ENCODE results near the gene MDM2.

The MDM2 gene

DNA sequence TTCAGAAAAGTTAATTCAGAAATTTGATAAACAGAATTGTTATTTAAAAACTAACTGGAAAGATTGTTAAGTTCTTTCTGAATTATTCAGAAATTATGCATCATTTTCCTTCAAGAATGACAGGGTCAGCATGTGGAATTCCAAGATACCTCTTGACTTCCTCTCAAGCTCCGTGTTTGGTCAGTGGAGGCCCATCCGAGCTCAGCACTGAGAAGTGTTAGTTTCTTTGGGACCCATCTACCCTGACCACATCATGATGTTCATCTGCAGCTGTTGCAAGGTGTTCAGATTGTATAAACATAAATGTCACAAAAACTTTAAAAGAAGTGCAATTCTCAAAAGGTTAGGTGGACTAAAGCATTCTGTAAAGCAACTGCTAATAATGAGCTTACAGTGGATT is 33.7 kb downstream of the MDM2 start:
- ATAC-seq, result no peak
- no peak overlapping the region for H3K4me3 Mint-ChIP-seq
- H3K4me1 Mint-ChIP-seq, result no peaks in the 10 kb centered on the region
- H3K36me3 Mint-ChIP-seq, result peaks cover 85% of the 10 kb centered on the region
- DNase-seq (ENCODE audit: low spot score in 2 of 2), result no peak
- no peaks in the 10 kb centered on the region for H3K9me3 Mint-ChIP-seq
- no peak overlapping the region for H3K27ac Mint-ChIP-seq

- H3K4me1 Mint-ChIP-seq, result no peaks in the 10 kb centered on the region
- DNase-seq (ENCODE audit: low spot score in 2 of 2) (no peak), ATAC-seq (no peak)
- H3K4me3 Mint-ChIP-seq, result no peak overlapping the region
- no peak overlapping the region for H3K27ac Mint-ChIP-seq
- no peaks in the 10 kb centered on the region for H3K9me3 Mint-ChIP-seq
- H3K36me3 Mint-ChIP-seq, result peaks cover 81% of the 10 kb centered on the region
These were observed 34.1 kb downstream of the MDM2 start for GRCh38 chr12:68842123-68842522.

- H3K4me3 Mint-ChIP-seq, result no peak overlapping the region
- H3K27ac Mint-ChIP-seq, result no peak overlapping the region
- DNase-seq (ENCODE audit: low spot score in 2 of 2), result no peak
- no peaks in the 10 kb centered on the region for H3K9me3 Mint-ChIP-seq
- ATAC-seq, result no peak
- no peaks in the 10 kb centered on the region for H3K4me1 Mint-ChIP-seq
- H3K36me3 Mint-ChIP-seq, result peaks cover 76% of the 10 kb centered on the region
These were observed 35.0 kb downstream of the MDM2 start for GRCh38 chr12:68842784-68843567.

DNA sequence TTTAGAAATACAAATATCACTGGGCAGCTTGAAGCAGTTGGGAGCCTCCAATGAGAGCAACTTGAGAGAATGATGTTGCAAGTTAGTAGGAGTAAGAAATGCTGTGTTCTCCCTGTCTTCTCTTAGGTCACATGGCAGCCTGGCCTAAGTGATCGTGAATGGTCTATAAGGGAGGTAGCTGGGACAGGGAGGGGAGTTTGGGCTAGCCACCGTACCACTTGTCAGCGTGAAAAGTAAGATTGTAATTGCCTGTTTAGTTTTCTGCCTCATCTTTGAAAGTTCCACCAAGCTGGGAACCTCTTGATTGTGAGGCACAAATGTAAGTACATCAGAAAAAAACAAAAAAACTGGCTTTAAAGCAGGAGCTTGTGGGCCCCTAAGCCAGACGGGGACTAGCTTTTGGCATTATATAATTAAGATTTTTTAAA is 36.4 kb downstream of the MDM2 start:
- Mint-ChIP-seq H3K4me1 (no peaks in the 10 kb centered on the region), H3K4me3 (no peak overlapping the region), H3K27ac (no peak overlapping the region), H3K9me3 (no peaks in the 10 kb centered on the region), H3K36me3 (peaks cover 67% of the 10 kb centered on the region)
- DNase-seq (ENCODE audit: low spot score in 2 of 2) (no peak), ATAC-seq (no peak)

- DNase-seq (ENCODE audit: low spot score in 2 of 2), result no peak
- H3K36me3 Mint-ChIP-seq, result peaks cover 60% of the 10 kb centered on the region
- H3K4me1 Mint-ChIP-seq, result no peaks in the 10 kb centered on the region
- no peak overlapping the region for H3K4me3 Mint-ChIP-seq
- ATAC-seq, result no peak
- no peak overlapping the region for H3K27ac Mint-ChIP-seq
- no peaks in the 10 kb centered on the region for H3K9me3 Mint-ChIP-seq
These were observed 37.1 kb downstream of the MDM2 start for GRCh38 chr12:68844788-68845695.

- Mint-ChIP-seq H3K36me3 (peaks cover 42% of the 10 kb centered on the region), H3K9me3 (no peaks in the 10 kb centered on the region), H3K4me3 (no peak overlapping the region), H3K27ac (no peak overlapping the region), H3K4me1 (no peaks in the 10 kb centered on the region)
- no peak for DNase-seq (ENCODE audit: low spot score in 2 of 2)
- no peak for ATAC-seq
These were observed 38.8 kb downstream of the MDM2 start for GRCh38 chr12:68846811-68847210.

DNA sequence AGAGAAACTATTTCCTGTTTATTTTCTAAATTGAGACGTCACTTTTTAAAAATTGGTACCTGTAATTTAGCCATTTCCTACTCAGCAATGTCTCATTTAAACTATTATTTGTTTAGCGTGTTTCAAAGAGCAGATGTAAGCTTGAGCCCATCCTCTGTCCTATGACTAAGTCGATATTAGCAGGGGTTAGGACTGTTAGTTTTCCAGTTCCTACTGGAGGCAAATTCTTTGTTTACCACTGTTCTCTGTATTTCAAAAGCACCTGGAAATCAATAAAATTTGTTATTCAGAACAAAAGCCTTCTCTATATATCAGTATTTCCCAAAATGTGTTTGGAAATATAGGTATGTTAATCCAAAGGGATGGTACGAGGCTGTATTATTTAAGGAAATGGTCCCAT is 42.4 kb downstream of the MDM2 start:
- ATAC-seq (no peak), DNase-seq (ENCODE audit: low spot score in 2 of 2) (no peak)
- Mint-ChIP-seq H3K27ac (no peak overlapping the region), H3K36me3 (peaks cover 9% of the 10 kb centered on the region), H3K4me3 (no peak overlapping the region), H3K9me3 (no peaks in the 10 kb centered on the region), H3K4me1 (no peaks in the 10 kb centered on the region)

DNA sequence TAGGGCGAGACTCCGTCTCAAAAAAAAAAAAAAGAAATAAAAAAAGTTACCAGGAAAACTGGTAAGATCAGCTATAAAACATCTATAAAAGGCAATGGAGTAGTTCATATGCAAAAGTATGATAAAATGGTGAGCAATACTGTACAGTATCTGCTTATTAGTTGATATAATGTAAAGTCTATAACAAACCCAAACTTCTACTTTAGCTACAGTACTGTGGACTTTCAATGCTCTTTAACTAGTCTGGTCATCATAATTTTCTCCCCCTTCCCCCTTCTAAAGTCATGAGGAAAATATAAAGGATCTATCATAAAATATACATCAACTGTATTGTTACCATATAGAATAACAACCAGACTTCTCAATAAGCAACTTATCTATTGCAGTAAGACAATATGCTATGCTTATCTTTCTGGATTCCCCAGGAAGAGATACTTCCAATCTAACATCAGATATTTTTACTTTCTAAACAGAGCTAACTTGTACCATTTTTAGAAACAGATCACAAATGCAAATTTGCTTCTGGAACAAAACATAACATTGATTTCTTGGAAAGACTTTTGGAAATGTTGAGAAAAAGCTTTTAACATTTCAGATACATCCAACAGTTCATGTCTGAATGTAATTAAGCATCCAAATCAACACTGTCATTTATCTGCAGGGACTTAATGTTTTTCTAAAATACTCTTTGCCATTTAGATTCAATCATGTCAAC is 43.8 kb downstream of the MDM2 start:
- DNase-seq (ENCODE audit: low spot score in 2 of 2), result no peak
- H3K4me1 Mint-ChIP-seq, result no peaks in the 10 kb centered on the region

GRCh38 chr12:68853396-68854077 is 45.6 kb downstream of the MDM2 start:
- DNase-seq (ENCODE audit: low spot score in 2 of 2) (no peak), ATAC-seq (peak; percentile 85)
- Mint-ChIP-seq H3K4me1 (no peaks in the 10 kb centered on the region), H3K36me3 (no peaks in the 10 kb centered on the region), H3K27ac (no peak overlapping the region), H3K4me3 (no peak overlapping the region), H3K9me3 (no peaks in the 10 kb centered on the region)

More for the DNA sequence above, 43.8 kb downstream of the MDM2 start:
- Mint-ChIP-seq H3K4me3 (no peak overlapping the region), H3K9me3 (no peaks in the 10 kb centered on the region), H3K27ac (no peak overlapping the region), H3K36me3 (peaks cover 9% of the 10 kb centered on the region)
- no peak for ATAC-seq

- H3K36me3 Mint-ChIP-seq, result no peaks in the 10 kb centered on the region
These were observed 46.1 kb downstream of the MDM2 start for GRCh38 chr12:68854078-68854468.

DNA sequence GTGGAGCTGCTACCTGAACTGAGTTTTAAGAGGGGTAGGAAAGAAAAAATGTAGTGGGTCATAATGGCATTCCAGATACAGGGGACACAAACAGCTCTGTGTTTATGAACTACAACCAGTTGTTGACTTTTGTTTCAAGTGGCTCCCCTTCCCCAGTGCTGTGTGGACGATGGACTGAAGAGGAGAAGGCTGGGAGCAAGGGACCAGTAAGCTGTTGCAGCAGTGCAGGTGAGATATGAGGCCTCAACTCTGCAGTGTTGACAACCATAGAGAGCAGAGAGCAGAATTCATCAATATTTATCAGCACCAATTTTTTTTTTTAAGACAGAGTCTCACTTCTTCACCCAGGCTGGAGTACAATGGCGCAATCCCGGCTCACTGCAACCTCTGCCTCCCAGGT is 46.6 kb downstream of the MDM2 start:
- ATAC-seq (no peak), DNase-seq (ENCODE audit: low spot score in 2 of 2) (no peak)
- Mint-ChIP-seq H3K9me3 (no peaks in the 10 kb centered on the region), H3K4me1 (no peaks in the 10 kb centered on the region), H3K4me3 (no peak overlapping the region), H3K36me3 (no peaks in the 10 kb centered on the region), H3K27ac (no peak overlapping the region)

More at GRCh38 chr12:68854078-68854468, 46.1 kb downstream of the MDM2 start:
- Mint-ChIP-seq H3K4me3 (no peak overlapping the region), H3K4me1 (no peaks in the 10 kb centered on the region), H3K9me3 (no peaks in the 10 kb centered on the region), H3K27ac (no peak overlapping the region)
- DNase-seq (ENCODE audit: low spot score in 2 of 2) (no peak), ATAC-seq (no peak)

DNA sequence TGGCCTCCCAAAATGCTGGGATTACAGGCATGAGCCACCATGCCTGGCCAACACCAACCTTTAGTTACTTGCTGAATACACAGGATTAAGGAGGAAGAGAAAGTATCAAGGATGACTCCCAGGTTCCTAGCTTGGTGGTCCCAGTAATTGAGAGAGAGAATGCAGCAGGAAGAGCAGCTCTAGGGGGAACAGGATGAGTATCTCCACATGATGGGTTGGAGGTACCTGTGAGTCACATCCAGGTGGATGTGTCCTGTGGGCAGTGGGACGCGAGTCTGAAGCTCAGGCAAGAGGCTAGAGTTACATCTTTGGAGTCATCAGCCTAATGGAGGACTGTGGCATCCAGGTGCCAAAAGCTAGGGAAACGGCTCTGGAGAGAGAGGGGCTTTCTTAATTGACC is 47.1 kb downstream of the MDM2 start:
- Mint-ChIP-seq H3K9me3 (no peaks in the 10 kb centered on the region), H3K27ac (no peak overlapping the region), H3K4me1 (no peaks in the 10 kb centered on the region), H3K36me3 (no peaks in the 10 kb centered on the region), H3K4me3 (no peak overlapping the region)
- ATAC-seq, result no peak
- DNase-seq (ENCODE audit: low spot score in 2 of 2), result no peak

GRCh38 chr12:68855771-68856170 is 47.8 kb downstream of the MDM2 start:
- Mint-ChIP-seq H3K4me1 (no peaks in the 10 kb centered on the region), H3K9me3 (no peaks in the 10 kb centered on the region), H3K27ac (no peak overlapping the region), H3K4me3 (no peak overlapping the region), H3K36me3 (no peaks in the 10 kb centered on the region)
- DNase-seq (ENCODE audit: low spot score in 2 of 2), result no peak
- ATAC-seq, result no peak

DNA sequence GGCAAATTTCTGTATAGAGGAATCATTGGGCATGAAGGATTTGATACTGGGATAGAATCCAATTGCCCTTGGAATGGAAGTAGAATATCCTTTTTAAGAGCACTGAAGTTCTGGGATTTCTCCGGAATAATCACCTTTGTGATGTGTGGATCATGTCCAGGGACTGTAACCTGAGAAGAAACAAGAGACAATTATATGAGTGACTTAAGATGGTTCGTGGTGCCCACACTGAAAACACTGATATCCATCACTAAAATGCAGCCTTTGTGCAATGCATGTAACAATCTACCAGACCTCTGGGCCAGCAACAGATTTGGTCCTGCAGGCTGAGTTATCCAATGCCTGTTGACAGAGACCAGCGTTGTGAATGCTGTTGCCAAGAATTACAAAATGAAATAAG is 48.5 kb downstream of the MDM2 start:
- Mint-ChIP-seq H3K9me3 (no peaks in the 10 kb centered on the region), H3K4me3 (no peak overlapping the region), H3K36me3 (no peaks in the 10 kb centered on the region), H3K4me1 (no peaks in the 10 kb centered on the region), H3K27ac (no peak overlapping the region)
- no peak for DNase-seq (ENCODE audit: low spot score in 2 of 2)
- ATAC-seq, result no peak

GRCh38 chr12:68861890-68862289 is 53.9 kb downstream of the MDM2 start:
- peaks cover 6% of the 10 kb centered on the region for H3K4me1 Mint-ChIP-seq
- no peak overlapping the region for H3K4me3 Mint-ChIP-seq
- H3K36me3 Mint-ChIP-seq, result no peaks in the 10 kb centered on the region
- no peaks in the 10 kb centered on the region for H3K9me3 Mint-ChIP-seq
- ATAC-seq, result no peak
- no peak overlapping the region for H3K27ac Mint-ChIP-seq
- no peak for DNase-seq (ENCODE audit: low spot score in 2 of 2)
